Peyer's patch (tissue), 4 donors: ENCODE data around the gene ZFP14. TPM values are rescaled to one million over a fixed set of nuclear protein-coding genes. Genes with fewer than 3 reads are reported as not detected.

Experiments used
- DNase-seq, 3 donors: peaks; one replicate each; pipeline ENCODE4 v3.0.0-alpha.2; 2017 to 2019
- H3K27ac ChIP-seq, 4 donors: fragments of 200-600 bp; sonication (generic); one replicate each; pipeline ENCODE4 v1.5.1; 2016 to 2019
- H3K27me3 ChIP-seq, 2 donors: fragments of 200-600 bp; sonication (generic); one replicate each; pipeline ENCODE4 v1.5.1; 2019
- H3K36me3 ChIP-seq, 3 donors: fragments of 200-600 bp; sonication (generic); one replicate each; pipeline ENCODE4 v1.5.1; 2016 to 2019
- H3K4me1 ChIP-seq, 4 donors: fragments of 200-600 bp; sonication (generic); one replicate each; pipeline ENCODE4 v1.5.1; 2016 to 2019
- H3K4me3 ChIP-seq, 4 donors: fragments of 200-600 bp; sonication (generic); 1 replicate in 3 of 4; 2 replicates in 1 of 4; pipeline ENCODE4 v1.5.1; 2016 to 2019; ENCODE audit warnings: mild to moderate bottlenecking in 1 of 4
- H3K9me3 ChIP-seq, 4 donors: fragments of 200-600 bp; sonication (generic); one replicate each; pipeline ENCODE4 v1.5.1; 2016 to 2019; ENCODE audit warnings: mild to moderate bottlenecking in 1 of 4
- CTCF ChIP-seq, 6 experiments: fragments of 450-650 bp in 4 of 6; fragments of 200-600 bp in 2 of 6; sonication (generic) in 1 of 6; IDR thresholded peaks; one replicate each; pipeline ENCODE4 v1.5.1; 2017 to 2019; ENCODE audit warnings: antibody characterized with exemption in 6 of 6, mild to moderate bottlenecking in 3 of 6, moderate library complexity in 1 of 6
- POLR2A ChIP-seq, 2 donors: fragments of 450-650 bp; IDR thresholded peaks; one replicate each; pipeline ENCODE4 v1.5.1; 2017; ENCODE audit warnings: antibody characterized with exemption in 2 of 2, mild to moderate bottlenecking in 2 of 2, moderate library complexity in 2 of 2
- total RNA-seq, 4 donors: library from RNA; depleted of rRNA; stranded (reverse); fragments of >200 nt; gene quantifications; one replicate each; pipeline ENCODE4 v1.1.0, GENCODE V29; 2016

ZFP14 gene
- total RNA-seq, 4 donors from 2014 or later = 9.7 to 11.6 (median 11.1) TPM

- peaks cover 0 to 30% (median 0%) of the 10 kb centered on the region in 3 donors for H3K36me3 ChIP-seq
- TF ChIP-seq POLR2A (IDR thresholded peaks at IDR 0.05) (no peak), CTCF (IDR thresholded peaks at IDR 0.05) (no peak)
- DNase-seq = no peak
- peaks cover 0 to 23% (median 0%) of the 10 kb centered on the region in 4 donors for H3K9me3 ChIP-seq
- H3K4me1 ChIP-seq = no peaks in the 10 kb centered on the region
- peak overlapping the region in 1 of 4 donors; percentile 33 for H3K27ac ChIP-seq
- H3K27me3 ChIP-seq = no peaks in the 10 kb centered on the region
- H3K4me3 ChIP-seq = no peak overlapping the region
Observed at GRCh38 chr19:36401475-36401874, 22.5 kb upstream of the ZFP14 start.

GRCh38 chr19:36398571-36398970 is 19.6 kb upstream of the ZFP14 start:
- no peaks in the 10 kb centered on the region for H3K27me3 ChIP-seq
- peaks cover 0 to 18% (median 0%) of the 10 kb centered on the region in 3 donors for H3K36me3 ChIP-seq

GRCh38 chr19:36392916-36393673 is 14.1 kb upstream of the ZFP14 start:
- no peaks in the 10 kb centered on the region for H3K4me1 ChIP-seq
- TF ChIP-seq CTCF (IDR thresholded peaks at IDR 0.05) (no peak), POLR2A (IDR thresholded peaks at IDR 0.05) (no peak)
- H3K9me3 ChIP-seq = peaks cover 0 to 76% (median 17%) of the 10 kb centered on the region in 4 donors
- no peak overlapping the region for H3K27ac ChIP-seq
- H3K36me3 ChIP-seq = peaks cover 0 to 28% (median 0%) of the 10 kb centered on the region in 3 donors
- no peak overlapping the region for H3K4me3 ChIP-seq
- no peak for DNase-seq
- H3K27me3 ChIP-seq = no peaks in the 10 kb centered on the region

More at GRCh38 chr19:36398571-36398970, 19.6 kb upstream of the ZFP14 start:
- H3K27ac ChIP-seq = no peak overlapping the region
- no peak overlapping the region for H3K4me3 ChIP-seq
- peaks cover 0 to 44% (median 6%) of the 10 kb centered on the region in 4 donors for H3K9me3 ChIP-seq
- no peaks in the 10 kb centered on the region for H3K4me1 ChIP-seq
- DNase-seq = no peak
- no peak for TF ChIP-seq CTCF (IDR thresholded peaks at IDR 0.05)
- TF ChIP-seq POLR2A (IDR thresholded peaks at IDR 0.05) = no peak

- TF ChIP-seq CTCF (IDR thresholded peaks at IDR 0.05) (no peak), POLR2A (IDR thresholded peaks at IDR 0.05) (no peak)
- no peaks in the 10 kb centered on the region for H3K36me3 ChIP-seq
- peak overlapping the region; percentile 62 to 76 (median 70) for H3K4me3 ChIP-seq
- no peak for DNase-seq
- H3K27me3 ChIP-seq = no peaks in the 10 kb centered on the region
- peaks cover 0 to 3% (median 0%) of the 10 kb centered on the region in 4 donors for H3K9me3 ChIP-seq
- peaks cover 0 to 21% (median 4%) of the 10 kb centered on the region in 4 donors for H3K4me1 ChIP-seq
- H3K27ac ChIP-seq = peak overlapping the region in 3 of 4 donors; percentile 79 to 85 (median 81)
Observed at GRCh38 chr19:36379510-36379819, 464 bp upstream of the ZFP14 start.

GRCh38 chr19:36377541-36378178 is 1.3 kb downstream of the ZFP14 start:
- TF ChIP-seq CTCF (IDR thresholded peaks at IDR 0.05) (no peak), POLR2A (IDR thresholded peaks at IDR 0.05) (no peak)
- Histone ChIP-seq H3K36me3 (no peaks in the 10 kb centered on the region), H3K4me3 (peak overlapping the region in 3 of 4 donors; percentile 70 to 76 (median 70)), H3K27me3 (no peaks in the 10 kb centered on the region), H3K4me1 (peaks cover 0 to 21% (median 4%) of the 10 kb centered on the region in 4 donors), H3K9me3 (peaks cover 0 to 8% (median 0%) of the 10 kb centered on the region in 4 donors), H3K27ac (peak overlapping the region in 1 of 4 donors; percentile 79)
- DNase-seq = no peak
